ENCODE data around the gene PEDS1. TPM values are rescaled to one million over a fixed set of nuclear protein-coding genes. Genes with fewer than 3 reads are reported as not detected.
"Not testable (repeated sequence)": the region's sequence is repeated elsewhere in the genome, so short reads cannot be mapped to it uniquely, and the experiment has no call there.

Gene PEDS1
- total RNA-seq, 6 donors from 2014 or later = 30.4 to 59.3 (median 34.2) TPM

DNA sequence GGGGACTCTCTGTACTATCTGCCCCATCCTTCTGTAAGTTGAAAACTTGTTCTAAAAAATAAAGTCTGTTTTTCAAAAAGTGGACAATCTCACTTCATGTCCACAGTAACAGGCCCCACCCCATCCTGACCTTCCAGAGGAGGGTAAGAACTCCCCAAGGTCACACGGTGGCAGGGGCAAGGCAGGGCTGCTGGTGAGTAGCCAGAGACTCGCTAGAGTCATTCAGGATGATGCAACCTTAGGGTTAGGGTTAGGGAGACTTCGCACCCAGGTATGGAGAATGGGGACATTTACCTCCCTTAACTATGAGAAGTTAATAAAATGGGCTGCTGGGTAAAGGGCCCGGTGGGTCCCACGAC, 15.4 kb downstream of the PEDS1 start:
- WGBS, 2 donors = 73 to 77% methylated on average over 4 to 5 of the region's 5 CpGs
- DNase-seq (no peak), ATAC-seq (ENCODE audit: low FRiP score in 2 of 2) (peak in 1 of 2 donors; percentile 16)
- Histone ChIP-seq H3K4me1 (peaks cover 35 to 61% (median 48%) of the 10 kb centered on the region in 4 donors), H3K27ac (peak overlapping the region; percentile 49 to 79 (median 78)), H3K4me3 (no peak overlapping the region), H3K27me3 (no peaks in the 10 kb centered on the region), H3K36me3 (peaks cover 11 to 73% (median 33%) of the 10 kb centered on the region in 4 donors), H3K9me3 (no peaks in the 10 kb centered on the region)
- TF ChIP-seq POLR2A (IDR thresholded peaks at IDR 0.05) (no peak), POLR2AphosphoS5 (IDR thresholded peaks at IDR 0.05) (no peak), EP300 (IDR thresholded peaks at IDR 0.05) (no peak)
- TF ChIP-seq, protein P1, sequence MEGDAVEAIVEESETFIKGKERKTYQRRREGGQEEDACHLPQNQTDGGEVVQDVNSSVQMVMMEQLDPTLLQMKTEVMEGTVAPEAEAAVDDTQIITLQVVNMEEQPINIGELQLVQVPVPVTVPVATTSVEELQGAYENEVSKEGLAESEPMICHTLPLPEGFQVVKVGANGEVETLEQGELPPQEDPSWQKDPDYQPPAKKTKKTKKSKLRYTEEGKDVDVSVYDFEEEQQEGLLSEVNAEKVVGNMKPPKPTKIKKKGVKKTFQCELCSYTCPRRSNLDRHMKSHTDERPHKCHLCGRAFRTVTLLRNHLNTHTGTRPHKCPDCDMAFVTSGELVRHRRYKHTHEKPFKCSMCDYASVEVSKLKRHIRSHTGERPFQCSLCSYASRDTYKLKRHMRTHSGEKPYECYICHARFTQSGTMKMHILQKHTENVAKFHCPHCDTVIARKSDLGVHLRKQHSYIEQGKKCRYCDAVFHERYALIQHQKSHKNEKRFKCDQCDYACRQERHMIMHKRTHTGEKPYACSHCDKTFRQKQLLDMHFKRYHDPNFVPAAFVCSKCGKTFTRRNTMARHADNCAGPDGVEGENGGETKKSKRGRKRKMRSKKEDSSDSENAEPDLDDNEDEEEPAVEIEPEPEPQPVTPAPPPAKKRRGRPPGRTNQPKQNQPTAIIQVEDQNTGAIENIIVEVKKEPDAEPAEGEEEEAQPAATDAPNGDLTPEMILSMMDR (IDR thresholded peaks at IDR 0.05) = no peak

DNA sequence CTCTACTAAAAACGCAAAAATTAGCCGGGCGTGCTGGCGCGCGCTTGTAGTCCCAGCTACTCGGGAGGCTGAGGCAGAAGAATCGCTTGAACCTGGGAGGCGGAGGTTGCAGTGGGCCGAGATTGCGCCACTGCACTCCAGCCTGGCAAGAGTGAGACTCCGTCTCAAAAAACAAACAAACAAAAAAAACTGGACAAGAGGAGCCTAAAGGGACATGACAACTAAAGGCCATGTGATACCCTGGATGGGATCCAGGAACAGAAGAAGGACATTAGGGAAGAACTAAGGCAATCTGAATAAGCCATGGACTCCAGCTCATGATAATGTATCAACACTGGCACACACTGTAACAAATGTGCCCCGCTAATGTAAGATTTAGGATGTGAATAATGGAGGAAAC, 15.8 kb downstream of the PEDS1 start:
- DNase-seq, H3K4me3 ChIP-seq, H3K27me3 ChIP-seq, H3K9me3 ChIP-seq: not testable (repeated sequence)
- peak in 1 of 2 donors; percentile 3 for ATAC-seq (ENCODE audit: low FRiP score in 2 of 2)
- H3K36me3 ChIP-seq = peaks cover 7 to 73% (median 30%) of the 10 kb centered on the region in 4 donors
- peak overlapping the region in 3 of 4 donors; percentile 78 to 79 (median 78) for H3K27ac ChIP-seq
- peaks cover 31 to 57% (median 44%) of the 10 kb centered on the region in 4 donors for H3K4me1 ChIP-seq
- WGBS, 2 donors = 82 to 88% methylated on average over 13 of the region's 13 CpGs
- TF ChIP-seq POLR2AphosphoS5 (IDR thresholded peaks at IDR 0.05) = peak in 1 of 2 donors; percentile 14

DNA sequence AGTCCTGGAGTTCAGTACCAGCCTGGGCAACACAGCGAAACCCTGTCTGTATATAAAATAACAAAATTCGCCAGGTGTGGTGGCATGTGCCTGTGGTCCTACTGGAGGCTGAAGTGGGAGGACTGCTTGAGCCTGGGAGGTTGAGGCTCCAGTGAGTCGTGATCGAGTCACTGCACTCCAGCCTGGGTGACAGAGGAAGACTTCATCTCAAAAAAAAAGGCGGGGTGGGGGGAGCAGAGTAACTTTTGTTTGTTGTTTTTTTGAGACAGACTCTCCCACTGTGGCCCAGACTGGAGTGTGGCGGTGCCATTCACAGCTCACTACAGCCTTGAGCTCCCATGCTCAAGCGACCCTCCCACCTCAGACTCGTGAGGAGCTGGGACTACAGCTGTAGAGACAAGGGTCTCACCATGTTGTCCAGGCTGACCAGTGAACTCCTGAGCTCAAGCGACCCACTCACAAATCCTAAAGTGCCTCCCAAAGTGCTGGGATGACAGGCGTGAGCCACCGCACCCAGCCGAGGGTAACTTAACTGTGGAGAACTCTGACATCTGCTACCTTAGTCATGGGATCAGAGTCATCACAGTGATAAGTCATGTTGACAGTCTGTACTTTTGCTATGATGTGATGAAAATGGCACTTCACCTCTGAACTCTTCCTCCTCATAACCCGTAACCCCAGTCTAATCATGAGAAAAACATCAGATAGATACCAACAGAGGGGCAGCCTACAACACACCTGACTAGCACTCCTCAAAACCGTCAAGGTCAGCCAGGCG, 16.5 kb downstream of the PEDS1 start:
- peak overlapping the region in 3 of 4 donors; percentile 78 to 79 (median 78) for H3K27ac ChIP-seq
- TF ChIP-seq POLR2A (IDR thresholded peaks at IDR 0.05) (no peak), POLR2AphosphoS5 (IDR thresholded peaks at IDR 0.05) (no peak), EP300 (IDR thresholded peaks at IDR 0.05) (no peak)
- TF ChIP-seq, protein P1 (IDR thresholded peaks at IDR 0.05) = no peak
- DNase-seq (no peak), ATAC-seq (ENCODE audit: low FRiP score in 2 of 2) (no peak)
- peaks cover 5 to 73% (median 24%) of the 10 kb centered on the region in 4 donors for H3K36me3 ChIP-seq
- H3K9me3 ChIP-seq = no peaks in the 10 kb centered on the region
- H3K27me3 ChIP-seq = no peaks in the 10 kb centered on the region
- 94% methylated on average over 14 to 15 of the region's 15 CpGs for WGBS, 2 donors
- no peak overlapping the region for H3K4me3 ChIP-seq
- peaks cover 26 to 50% (median 38%) of the 10 kb centered on the region in 4 donors for H3K4me1 ChIP-seq

DNA sequence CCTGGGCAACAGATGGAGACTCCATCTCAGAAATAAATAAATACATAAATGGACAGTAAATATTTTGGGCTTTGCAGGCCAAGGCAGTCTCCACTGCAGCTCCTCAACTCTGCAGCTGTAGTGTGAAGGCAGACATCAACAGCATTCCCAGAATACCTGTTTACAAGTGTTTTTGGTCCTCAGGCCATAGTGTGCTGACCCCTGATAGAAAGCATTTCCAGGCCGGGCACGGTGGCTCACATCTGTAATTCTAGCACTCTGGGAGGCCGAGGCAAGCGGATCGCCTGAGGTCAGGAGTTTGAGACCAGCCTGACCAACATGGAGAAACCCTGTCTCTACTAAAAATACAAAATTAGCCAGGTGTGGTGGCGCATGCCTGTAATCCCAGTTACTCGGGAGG, 18.4 kb downstream of the PEDS1 start:
- Histone ChIP-seq H3K27ac (peak overlapping the region in 1 of 4 donors; percentile 10), H3K36me3 (peaks cover 5 to 68% (median 23%) of the 10 kb centered on the region in 4 donors), H3K4me1 (peaks cover 17 to 31% (median 27%) of the 10 kb centered on the region in 4 donors)
- not testable (repeated sequence) for H3K27me3 ChIP-seq; DNase-seq; H3K4me3 ChIP-seq; H3K9me3 ChIP-seq; ATAC-seq (ENCODE audit: low FRiP score in 2 of 2)
- 89 to 92% methylated on average over 7 of the region's 7 CpGs for WGBS, 2 donors

DNA sequence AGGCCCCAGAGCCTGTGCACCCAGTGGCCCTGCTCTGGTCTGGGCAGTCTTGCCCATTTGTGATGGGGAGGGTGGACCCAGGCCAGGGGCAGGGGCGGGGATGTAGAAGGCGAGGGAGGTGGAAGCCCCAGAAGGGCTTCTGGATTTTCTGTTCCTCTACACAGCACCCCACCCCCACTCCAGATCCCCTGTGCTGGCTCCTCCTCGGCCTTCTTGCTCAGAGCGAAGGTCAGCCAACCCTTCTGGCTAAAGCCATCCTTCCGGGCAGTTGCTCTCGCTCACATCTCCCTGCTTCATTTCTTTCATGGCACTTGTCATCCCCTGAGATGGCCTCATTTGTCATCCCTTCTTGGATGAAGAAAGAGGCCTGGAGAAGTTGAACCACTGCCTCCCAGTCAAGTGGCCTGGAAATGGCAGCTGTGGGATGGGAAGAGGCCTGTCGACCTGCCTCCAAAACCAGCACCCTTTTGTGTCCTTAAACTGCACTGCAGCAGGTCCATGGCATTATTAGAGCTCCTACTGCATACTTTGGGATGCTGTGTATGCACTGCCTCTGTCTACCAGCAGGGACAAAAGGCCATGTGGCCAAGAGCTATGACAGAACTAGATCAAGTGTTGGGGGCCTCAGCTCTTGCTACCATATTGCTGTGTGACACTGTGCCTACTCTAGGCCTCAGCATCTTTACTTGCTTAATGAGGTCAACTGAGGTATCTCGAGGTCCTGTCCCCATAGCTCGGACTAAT, 19.9 kb downstream of the PEDS1 start:
- TF ChIP-seq POLR2AphosphoS5 (IDR thresholded peaks at IDR 0.05) = no peak
- no peak for TF ChIP-seq POLR2A (IDR thresholded peaks at IDR 0.05)
- TF ChIP-seq, protein P1 (IDR thresholded peaks at IDR 0.05) = no peak
- WGBS, 2 donors = 87 to 92% methylated on average over 9 of the region's 9 CpGs

More for the DNA sequence above, 19.9 kb downstream of the PEDS1 start:
- no peaks in the 10 kb centered on the region for H3K27me3 ChIP-seq
- no peak overlapping the region for H3K4me3 ChIP-seq
- DNase-seq = no peak
- no peak for ATAC-seq (ENCODE audit: low FRiP score in 2 of 2)
- H3K27ac ChIP-seq = peak overlapping the region in 1 of 4 donors; percentile 22
- peaks cover 15 to 17% (median 16%) of the 10 kb centered on the region in 4 donors for H3K4me1 ChIP-seq
- peaks cover 5 to 76% (median 35%) of the 10 kb centered on the region in 4 donors for H3K36me3 ChIP-seq
- H3K9me3 ChIP-seq = no peaks in the 10 kb centered on the region

Measured in upper lobe of left lung (tissue), 6 donors.